Effector CD4-positive, alpha-beta T cell (primary cell): Measurements from ENCODE around the gene RAB44.
A peak's percentile ranks its signal among the peaks of the same experiment; 100 is the strongest.
"Not testable (repeated sequence)": the region's sequence is repeated elsewhere in the genome, so short reads cannot be mapped to it uniquely, and the experiment has no call there.

Experiments used
- DNase-seq: peaks from one replicate; pipeline ENCODE4 v3.0.0-alpha.2; 2020

The RAB44 gene

DNA sequence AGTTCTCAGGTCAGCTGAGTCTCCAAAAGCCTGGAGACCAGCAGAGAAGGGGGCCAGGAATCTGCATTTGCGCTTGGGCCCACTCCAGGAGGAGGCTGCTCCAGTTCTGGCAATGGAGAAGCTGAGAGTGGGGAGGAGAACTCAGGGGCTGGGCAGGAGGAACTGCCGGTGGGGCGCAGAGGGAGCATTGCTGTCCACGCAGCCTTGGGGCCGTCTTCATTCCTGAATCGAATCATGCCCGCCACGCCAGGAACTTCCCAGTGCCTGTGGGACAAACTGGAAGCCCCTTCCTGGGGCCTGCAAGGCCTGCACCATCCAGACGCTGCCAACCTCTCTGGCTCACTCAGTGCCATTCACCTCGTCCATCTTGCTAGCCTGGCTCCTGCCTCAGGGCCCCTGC lies 16.9 kb downstream of the RAB44 start:
- DNase-seq = no peak

DNA sequence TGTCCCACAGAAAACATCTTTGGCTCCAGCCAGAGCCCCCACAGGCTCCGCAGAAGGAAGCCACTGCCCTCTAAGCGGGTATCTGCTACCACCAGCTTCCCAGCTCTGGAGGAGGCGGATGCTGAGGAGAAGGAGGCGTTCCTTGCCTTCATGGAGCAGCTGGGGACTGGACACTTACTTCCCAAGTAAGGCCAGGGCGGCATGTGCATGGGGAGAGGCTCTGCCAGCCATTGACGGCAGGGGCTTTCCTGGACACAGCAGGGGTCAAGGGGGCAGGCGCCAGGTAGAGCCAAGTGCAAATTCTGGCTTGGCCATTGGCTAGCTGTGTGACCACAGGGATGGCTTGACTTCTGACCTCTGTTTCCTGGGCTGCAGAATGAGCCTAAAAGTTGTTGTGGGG lies 17.8 kb downstream of the RAB44 start:
- DNase-seq = no peak

DNA sequence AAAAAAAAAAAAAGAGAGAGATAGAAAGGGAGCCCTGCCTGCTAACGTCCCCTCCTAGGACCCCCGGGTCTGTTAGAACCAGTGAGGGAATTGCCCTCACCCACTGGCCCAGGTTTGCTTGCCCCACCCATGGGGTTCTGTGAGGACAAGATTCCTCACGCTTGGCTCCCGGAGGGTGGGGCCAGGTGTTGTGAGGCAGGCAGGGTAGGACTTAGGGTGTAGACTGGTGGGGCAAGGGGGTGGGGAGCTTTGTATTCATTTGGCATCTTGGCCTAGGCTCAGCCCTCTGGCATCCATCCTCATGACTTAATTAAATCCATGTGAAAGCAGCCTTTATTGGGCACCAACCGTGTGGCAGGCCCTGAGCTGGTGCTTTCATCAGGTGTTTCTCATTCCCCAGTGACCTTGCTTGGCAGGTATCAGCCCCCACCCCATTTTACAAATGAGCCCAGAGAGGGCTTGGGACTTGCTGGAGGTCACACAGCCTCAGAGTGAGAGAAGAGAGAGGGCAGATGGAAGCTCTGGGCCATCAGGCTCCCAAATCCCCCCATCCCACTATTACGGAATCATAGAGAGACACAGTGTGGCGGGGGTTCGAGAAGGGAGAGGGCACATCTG lies 19.0 kb downstream of the RAB44 start:
- DNase-seq = no peak

DNA sequence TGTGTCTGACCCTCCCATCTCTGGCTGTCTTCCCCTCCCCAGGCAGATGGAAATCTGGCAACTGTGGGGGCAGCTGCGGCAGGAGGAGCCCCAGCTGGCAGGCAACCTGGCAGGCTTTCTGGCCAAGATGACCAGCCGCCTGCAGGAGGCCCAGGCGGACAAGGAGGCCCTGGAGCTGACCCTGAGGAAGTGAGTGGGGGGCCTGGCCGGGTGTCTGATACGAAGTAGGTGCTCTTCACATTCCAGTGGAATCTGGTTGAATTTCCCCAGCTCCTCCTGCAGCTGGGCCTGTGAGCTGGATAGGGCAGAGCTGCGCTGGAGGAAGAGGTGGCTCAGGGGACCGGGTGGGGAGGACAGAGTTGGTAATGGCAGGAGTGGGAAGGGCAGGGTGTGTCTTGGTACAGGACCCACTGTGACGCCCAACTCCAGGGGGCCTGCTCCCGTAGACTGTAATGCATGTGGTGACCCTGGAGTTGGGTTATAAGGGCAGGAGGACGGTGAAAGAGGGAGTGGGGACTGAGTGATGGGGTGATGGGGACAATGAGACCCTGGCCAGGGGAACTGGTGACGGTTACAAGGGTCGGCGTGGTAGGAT lies 19.7 kb downstream of the RAB44 start:
- no peak for DNase-seq

DNA sequence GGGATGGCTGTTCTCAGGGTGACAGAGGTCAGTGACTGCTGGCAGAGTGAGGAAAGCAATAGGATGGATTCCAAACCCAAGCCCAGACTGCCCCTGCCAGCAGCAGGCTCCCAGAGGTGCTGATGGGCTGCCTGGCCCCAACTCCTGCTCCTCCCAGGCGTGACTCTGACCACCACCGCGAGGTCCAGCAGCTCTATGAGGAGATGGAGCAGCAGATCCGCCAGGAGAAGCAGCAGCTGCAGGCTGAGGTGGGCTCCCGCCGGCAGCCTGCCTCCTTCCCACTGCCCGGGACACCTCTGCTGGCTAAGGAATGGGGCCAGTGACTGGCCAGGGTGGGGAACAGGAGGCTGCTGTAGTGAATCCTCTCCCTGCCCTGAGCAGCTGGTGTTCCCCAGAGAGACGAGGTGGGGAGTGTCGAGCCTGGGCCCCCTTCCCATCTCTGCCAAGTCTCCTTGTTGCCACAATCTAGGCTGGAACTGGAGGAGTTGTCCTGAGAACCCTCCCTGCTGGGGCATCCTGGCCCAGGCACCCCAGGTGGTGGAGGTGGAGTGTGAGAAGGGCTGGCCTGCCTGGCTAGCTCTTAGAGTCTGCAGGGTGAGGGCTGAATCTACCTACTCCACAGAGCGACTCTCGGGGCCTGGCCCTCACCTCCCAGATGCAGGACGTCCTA lies 20.4 kb downstream of the RAB44 start:
- DNase-seq = no peak

DNA sequence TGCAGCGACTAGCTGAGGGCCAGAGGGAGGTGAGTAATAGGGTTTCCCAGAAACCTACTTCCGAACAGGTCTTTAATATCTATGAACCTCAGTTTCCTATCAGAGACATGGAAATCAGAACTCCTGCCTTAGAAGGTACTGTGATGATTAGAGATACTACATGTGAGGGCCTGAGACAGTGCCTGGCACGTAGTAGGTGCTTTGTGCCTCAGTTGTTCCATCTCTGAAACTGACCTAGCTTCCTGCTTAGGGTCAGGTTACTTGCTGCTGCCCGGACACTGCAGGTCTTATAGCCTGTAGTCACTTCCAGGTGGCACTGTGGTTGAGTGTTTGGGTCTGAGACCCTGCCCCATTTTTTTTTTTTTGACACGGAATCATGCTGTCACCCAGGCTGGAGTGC lies 20.9 kb downstream of the RAB44 start:
- DNase-seq = no peak

DNA sequence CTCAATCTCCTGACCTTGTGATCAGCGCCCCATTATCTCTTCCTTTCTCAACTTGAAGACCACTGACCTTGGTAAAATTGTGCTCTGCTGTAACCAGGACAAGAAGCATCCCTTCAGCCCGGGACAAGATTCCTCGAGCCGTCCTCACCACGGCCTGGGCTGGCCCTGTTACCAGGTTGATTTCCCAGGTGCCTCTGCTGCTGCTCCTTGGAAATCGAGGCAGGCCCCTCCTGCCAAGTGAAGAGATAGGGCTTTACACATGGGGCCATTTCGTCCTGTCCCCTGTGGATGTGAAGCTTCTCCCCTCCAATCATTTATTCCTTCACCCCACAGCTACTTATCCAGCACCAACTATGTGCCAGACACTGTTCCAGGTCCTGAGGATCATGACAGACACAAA lies 21.5 kb downstream of the RAB44 start:
- DNase-seq = no peak

DNA sequence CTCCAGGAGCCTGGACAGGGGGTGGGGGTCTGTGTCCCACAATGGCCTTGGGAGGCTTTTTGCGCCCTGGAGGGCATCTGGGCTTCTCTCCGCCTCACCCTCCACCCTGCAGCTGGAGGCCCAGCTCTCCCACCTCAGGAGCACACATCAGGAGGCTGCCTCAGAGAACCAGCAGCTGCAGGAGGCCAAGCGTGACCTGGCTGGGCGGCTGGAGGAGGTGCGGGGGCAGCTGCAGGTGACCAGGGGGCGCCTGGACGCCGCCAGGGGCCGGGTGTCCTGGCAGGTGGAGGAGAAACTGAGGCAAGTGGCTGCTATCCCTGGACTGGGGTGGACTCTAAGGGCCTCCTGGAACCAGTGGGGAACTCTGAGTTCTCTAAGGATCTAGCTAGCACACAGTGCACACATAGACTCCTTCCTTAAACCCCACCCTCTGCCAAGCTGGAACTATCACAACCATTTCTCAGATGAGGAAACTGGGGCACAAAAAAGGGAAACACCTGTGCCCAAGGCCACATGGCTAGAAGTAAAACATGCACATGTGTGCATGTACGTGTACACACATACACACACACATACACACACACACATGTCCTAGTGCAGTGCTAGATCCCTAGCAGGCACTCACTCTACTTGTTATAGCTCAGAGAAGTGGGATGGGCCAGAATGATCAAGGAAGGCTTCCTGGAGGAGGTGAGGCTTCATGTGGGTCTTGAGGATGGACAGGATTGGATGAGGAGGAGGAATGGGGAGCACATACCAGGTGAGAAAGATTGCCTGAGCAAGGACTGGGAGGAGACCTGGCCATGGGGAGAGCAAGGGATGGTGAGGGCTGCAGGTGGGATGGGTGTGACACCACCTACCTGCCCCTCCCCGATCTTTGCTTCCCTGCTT lies 22.9 kb downstream of the RAB44 start:
- no peak for DNase-seq

DNA sequence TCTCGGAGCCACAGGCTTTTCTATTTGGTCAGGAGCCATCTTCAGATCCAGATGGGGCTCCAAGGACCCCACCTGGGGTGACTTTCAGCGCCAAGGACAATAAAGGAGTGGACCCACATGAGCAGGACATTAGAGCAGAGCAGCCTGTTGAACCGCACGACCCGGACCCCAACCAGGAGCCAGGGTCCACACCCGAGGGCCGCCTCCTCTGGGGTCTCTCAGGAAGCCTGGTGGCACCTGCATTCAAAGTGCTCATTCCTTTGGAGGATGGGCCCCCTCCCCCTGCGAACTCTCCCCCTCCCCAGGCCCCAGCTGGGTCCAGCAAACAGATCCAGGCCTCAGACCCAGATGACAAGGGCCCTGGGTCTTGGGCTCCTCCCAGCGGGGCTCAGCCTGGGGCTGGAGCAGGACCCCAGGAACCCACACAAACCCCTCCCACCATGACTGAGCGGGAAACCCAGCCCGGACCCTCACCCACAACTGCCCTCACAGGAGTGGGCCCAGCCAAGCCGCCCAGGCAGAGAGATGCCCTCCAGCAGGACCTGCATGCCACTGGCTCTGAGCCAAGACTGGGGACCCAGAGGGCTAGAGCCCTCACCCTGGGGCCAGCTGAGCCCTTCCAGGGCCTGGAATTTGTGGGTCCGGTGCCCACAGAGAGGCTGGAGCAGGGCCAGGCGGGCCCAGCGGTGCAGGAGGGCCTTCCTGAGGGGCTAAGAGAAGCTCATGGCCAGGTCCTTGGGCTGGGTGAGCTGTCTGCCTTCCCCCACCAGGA lies 23.9 kb downstream of the RAB44 start:
- no peak for DNase-seq

DNA sequence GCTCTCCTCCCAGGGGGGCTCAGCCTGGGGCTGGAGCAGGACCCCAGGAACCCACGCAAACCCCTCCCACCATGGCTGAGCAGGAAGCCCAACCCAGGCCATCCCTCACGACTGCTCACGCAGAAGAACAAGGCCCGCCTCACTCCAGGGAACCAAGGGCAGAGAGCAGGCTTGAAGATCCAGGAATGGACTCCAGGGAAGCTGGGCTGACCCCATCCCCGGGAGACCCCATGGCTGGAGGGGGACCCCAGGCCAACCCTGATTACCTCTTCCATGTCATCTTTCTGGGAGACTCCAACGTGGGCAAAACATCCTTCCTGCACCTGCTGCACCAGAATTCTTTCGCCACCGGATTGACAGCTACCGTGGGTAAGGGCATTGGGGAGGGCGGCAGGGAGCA lies 24.7 kb downstream of the RAB44 start:
- DNase-seq = no peak

DNA sequence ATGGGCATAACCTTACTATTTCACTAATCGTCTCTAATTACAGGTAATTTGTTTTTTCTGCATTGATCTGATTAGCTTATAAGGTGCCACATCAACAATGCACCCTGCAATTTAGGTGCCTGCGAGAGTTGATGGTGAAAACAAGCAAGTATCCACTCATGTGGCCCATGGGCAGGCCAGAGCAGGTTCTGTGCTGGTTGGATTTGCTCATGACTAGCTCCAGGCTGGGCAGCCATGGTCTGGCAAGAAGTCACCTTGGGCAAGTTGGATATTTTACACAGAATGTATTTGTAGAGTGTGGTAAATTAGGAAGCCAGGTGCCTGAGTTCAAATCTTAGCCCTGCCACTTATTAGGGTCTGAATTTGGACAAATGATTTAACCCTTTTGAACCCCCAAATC lies 25.3 kb downstream of the RAB44 start:
- no peak for DNase-seq

DNA sequence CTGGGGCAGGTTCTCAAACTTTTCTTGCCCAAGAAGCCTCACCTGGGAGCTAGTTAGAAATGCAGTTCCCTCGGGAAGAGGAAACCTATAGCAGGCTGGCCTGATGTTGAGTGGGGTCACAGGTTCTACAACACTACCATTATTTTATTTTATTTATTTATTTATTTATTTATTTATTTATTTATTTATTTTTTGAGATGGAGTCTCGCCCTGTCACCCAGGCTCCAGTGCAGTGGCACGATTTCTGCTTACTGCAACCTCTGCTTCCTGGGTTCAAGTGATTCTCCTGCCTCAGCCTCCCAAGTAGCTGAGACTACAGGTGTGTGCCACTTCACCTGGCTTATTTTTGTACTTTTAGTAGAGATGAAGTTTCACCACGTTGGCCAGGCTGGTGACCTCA lies 26.4 kb downstream of the RAB44 start:
- DNase-seq = not testable (repeated sequence)

DNA sequence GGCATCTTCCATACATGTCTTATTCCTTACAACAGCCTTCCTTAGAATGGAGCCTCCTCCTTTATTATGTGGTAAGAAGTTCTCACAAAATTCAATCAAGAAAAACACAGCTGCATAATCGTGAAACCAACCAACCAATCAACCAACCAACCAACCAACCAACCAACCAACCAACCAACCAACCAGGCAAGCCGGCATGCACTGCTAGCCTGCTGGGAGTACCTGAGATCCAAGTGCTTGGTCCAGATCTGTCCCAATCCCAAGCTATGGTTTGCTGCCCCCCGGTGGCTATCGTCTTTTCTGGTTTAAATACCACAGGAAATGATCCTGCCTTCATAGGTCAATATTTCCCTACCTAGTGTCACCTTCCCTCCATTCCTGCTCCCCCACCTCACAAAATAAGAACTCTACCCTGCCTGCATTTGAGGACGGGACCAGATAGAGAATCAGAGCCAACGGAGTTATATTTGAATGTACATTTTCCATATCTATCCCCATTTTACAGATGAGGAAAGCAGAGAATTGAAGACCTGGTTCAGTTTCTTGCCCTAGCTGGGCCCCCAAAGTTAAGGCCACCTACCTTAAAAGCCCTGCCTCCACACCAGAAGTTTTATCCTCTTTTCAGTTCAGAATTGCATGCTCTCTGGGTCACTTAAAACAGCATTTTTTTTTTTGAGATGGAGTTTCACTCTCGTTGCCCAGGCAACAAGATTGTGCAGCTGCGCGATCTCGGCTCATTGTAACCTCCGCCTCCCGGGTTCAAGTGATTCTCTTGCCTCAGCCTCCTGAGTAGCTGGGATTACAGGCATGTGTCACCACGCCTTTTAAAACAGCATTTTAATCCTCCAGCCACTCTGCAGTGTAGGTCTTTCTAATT lies 27.1 kb downstream of the RAB44 start:
- peak; percentile 19 for DNase-seq

DNA sequence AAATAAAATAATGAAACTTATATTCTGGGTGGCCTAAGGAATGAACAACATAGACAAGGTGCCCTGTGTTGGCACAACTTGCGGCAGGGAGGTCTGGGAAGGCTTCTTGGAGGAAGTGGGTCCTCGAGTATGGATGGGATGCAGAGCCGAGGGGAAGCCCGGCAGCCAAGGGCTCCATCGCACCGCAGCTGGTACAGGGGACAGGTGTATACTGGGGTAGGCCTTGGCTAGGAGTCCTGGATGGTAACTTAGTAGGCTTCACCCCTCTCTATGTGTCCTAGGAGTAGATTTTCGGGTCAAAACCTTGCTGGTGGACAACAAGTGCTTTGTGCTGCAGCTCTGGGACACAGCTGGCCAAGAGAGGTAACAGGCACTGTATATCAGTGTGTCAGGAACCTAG lies 28.0 kb downstream of the RAB44 start:
- no peak for DNase-seq

DNA sequence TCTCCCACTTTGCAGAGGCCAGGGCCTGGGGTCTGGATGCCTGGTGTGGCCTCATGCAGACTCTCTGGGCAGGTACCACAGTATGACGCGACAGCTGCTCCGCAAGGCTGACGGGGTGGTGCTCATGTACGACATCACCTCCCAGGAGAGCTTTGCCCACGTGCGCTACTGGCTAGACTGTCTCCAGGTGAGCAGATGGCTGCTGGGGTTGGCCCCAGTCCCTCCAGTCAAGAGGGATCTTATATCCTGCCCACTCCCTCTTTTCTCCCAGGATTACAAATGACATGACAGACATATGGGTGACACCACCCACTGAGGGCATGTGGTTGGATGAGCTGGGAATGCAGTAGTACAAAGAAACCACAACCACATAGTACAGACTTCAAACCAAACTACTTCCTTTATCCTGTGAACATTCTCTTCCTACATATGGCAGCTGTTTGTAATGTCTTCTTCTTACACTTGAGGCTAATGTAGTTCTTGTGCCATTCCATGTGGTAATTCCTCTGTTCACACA lies 29.9 kb downstream of the RAB44 start:
- no peak for DNase-seq

DNA sequence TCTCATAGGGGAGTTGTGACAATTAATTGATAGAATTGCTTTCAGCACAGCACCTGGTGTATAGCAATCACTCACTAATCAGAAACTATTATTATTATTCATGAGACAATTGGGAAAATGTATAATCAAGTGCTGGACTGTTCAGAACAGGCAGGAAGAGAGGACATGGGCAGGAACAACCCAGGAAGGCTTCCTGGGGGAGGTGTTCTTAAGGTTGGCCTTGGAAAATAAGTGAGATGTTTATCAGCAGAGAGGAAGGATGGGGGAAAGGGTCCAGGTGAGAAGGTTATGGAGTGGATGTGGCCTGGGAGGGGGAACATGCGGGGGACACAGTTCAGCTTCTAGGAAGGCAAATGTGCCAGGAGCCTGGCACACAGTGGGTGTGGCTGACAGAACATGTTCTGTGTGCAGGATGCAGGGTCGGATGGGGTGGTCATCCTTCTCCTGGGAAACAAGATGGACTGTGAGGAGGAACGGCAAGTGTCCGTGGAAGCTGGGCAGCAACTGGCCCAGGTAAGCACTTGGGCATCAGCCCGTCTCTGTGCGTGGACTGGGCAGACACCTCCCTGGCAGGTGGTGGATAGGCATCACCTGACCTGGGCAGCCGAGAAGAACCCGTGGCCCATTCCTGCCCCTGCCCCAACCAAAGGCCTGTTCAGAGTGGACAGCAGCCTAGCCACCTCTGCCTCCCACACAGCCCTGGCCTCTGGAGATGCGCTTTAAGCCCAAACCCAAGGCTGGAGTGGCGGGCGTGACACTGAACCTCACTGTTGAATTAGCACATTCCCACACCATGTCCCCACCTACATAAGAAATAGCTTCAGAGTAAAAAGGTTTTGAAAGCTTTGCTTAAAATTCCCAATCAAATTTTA lies 30.9 kb downstream of the RAB44 start:
- DNase-seq = no peak

DNA sequence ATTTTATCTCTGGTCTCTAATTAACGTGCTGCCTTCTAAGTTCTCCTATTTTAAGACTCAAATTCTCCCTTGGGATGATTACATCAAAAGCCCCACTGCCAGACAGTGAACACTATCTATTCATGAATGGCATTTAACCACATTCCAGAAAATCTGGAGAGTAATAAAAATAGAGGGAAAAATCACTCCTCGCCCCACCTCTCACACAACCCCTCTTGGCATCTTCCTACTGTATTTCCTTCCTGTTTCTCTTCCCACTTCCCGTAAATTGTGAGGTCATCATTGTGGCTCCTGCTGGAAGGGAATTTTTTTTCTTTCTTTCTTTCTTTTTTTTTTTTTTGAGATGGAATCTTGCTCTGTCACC lies 31.5 kb downstream of the RAB44 start:
- no peak for DNase-seq

DNA sequence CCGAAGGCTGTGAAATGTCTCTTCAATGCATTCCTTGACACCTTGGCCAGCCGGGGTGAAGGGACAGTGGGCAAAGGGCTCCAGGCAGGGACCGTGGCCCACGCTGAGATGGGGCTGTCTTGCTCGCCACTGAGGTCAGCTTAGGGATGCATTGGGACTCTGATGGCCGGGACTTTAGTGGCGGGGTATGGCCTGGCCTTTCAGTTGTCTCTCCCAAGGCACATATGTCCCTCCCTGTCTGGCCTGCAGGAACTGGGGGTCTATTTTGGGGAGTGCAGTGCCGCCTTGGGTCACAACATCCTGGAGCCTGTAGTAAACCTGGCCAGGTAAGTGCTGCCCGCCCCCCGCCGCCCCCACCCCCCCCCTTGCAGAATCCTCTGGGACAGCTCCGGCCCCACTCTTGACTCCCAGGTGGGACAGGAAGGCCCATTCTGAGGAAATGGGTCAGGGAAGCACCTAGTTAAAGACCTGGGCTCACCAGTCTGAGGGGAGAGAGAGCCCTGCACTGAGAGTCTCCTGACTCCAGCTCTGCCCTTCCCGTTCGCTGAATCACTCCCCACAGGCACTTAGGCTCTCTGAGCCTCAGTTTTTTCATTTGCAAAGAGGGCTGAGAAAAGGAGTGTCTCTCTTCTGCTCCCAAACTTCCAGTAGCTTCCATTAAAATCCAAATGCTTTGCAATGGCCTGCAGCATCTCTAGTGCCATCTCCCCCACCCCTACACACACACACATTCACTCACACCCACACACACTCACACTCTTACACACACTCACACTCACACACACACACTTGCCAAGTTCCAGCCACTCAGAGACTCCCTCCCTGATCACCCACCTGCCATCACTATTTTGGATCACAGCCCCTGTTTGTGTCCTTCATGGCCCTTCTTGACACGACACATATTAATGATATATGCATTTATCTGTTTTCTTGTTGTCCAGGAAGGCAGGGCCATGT lies 33.1 kb downstream of the RAB44 start:
- DNase-seq = no peak

DNA sequence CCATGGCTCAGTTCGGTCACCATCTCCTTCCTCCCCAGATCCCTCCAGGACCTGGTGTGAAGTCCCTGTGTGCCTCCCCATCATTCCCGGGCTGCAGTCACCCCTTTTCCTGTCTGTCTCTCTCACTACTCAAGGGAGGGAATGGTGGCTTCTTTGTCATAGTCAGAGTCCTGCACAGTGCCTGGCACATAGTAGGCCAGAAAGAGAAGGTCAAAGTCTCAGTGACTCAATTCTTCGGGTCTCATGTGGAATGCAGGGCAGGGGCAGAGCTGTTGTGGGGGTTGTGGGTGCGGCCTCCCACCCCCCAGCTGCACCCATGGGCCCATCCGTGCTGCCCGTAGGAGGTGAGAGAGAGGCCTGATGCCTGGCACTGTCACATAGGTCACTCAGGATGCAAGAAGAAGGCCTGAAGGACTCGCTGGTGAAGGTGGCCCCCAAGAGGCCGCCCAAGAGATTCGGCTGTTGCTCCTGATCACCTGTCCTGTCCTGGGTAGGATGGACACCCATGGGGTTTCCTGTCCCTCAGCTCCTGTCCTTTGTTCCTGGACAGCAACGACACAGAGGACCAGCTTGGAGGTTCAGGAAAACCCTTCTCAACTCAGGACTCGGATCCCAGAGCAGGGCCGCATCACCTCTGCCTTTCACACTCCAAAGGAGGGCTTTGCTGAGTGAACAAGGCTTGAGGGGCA lies 34.1 kb downstream of the RAB44 start:
- no peak for DNase-seq
